ENCODE results near the gene ZFP62.

ZFP62 gene

GRCh38 chr5:180806351-180807011 lies 54.6 kb downstream of the ZFP62 start:
- DNase-seq (ENCODE audit: low spot score) = no peak
- peak overlapping the region; percentile 99 for H3K27ac Mint-ChIP-seq
- peak overlapping the region; percentile 78 for H3K4me3 Mint-ChIP-seq
- H3K36me3 Mint-ChIP-seq (ENCODE audit: low read depth) = peaks cover 57% of the 10 kb centered on the region
- H3K27me3 Mint-ChIP-seq (ENCODE audit: low read depth) = no peaks in the 10 kb centered on the region
- H3K9me3 Mint-ChIP-seq = no peaks in the 10 kb centered on the region
- peaks cover 52% of the 10 kb centered on the region for H3K4me1 Mint-ChIP-seq (ENCODE audit: low read depth)

GRCh38 chr5:180804129-180804618 lies 56.9 kb downstream of the ZFP62 start:
- Mint-ChIP-seq H3K27ac (peak overlapping the region; percentile 99), H3K4me3 (peak overlapping the region; percentile 78), H3K4me1 (ENCODE audit: low read depth) (peaks cover 68% of the 10 kb centered on the region), H3K9me3 (no peaks in the 10 kb centered on the region), H3K36me3 (ENCODE audit: low read depth) (peaks cover 76% of the 10 kb centered on the region), H3K27me3 (ENCODE audit: low read depth) (no peaks in the 10 kb centered on the region)
- peak; percentile 25 for DNase-seq (ENCODE audit: low spot score)

DNA sequence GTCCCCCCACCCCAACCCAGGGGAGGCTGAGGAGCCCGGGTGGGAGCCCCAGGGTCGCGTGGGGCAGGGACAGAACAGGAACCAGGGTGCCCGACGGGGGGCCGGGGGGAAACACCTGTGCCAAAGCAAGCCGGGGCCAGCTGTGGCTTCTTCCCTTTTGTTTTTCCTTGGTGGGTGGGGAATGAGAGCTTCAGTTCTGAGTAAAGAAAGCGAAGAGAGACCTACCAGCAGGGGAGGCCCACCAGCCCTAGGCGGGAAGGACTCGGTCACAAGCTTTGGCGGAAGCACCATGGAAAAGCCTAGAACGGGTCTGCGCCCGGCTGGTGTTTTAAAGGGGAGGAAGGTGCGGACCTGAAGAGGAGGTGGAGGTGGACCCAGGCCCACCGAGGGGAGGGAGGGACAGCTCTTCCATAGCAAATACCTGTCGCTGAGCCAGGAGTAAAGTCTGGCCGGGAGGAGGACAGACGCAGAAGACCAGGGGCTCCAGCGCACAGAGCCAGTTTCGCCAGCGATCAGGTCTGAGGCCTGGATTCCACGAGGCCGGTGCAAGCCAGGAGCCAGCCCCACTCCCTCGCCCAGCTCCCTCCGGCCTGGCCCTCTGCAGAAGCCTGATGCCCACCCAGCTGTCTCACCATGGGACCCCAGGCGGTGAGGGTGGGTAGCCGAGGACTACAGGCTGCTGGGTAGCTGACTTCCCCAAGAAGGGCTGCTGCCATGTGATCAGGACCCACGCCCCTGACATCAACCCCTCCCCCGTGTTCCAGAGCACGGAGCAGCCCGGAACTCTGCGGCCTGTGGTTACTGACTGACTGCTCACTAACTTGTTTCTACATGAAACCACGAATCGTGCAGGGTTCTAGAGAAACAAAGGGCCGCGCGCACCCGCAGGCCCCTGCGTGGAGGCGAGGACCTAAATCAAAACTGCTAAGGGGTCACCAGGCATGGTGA lies 57.6 kb downstream of the ZFP62 start:
- DNase-seq (ENCODE audit: low spot score) = peak; percentile 90
- Mint-ChIP-seq H3K27ac (peak overlapping the region; percentile 99), H3K4me3 (peak overlapping the region; percentile 78), H3K9me3 (no peaks in the 10 kb centered on the region), H3K4me1 (ENCODE audit: low read depth) (peaks cover 69% of the 10 kb centered on the region), H3K36me3 (ENCODE audit: low read depth) (peaks cover 77% of the 10 kb centered on the region), H3K27me3 (ENCODE audit: low read depth) (no peaks in the 10 kb centered on the region)

GRCh38 chr5:180802325-180803180 lies 58.5 kb downstream of the ZFP62 start, which contains the start of gene MGAT1:
Gene MGAT1, minus strand, starts transcription at chr5:180802806. Its CDS starts 9,835 bp downstream, at chr5:180792971.
- Mint-ChIP-seq H3K36me3 (ENCODE audit: low read depth) (peaks cover 77% of the 10 kb centered on the region), H3K27me3 (ENCODE audit: low read depth) (no peaks in the 10 kb centered on the region)

GRCh38 chr5:180801596-180802324 lies 59.3 kb downstream of the ZFP62 start:
- Mint-ChIP-seq H3K27me3 (ENCODE audit: low read depth) (no peaks in the 10 kb centered on the region), H3K27ac (peak overlapping the region; percentile 84), H3K36me3 (ENCODE audit: low read depth) (peaks cover 70% of the 10 kb centered on the region), H3K9me3 (no peaks in the 10 kb centered on the region), H3K4me3 (peak overlapping the region; percentile 93), H3K4me1 (ENCODE audit: low read depth) (peaks cover 65% of the 10 kb centered on the region)
- no peak for DNase-seq (ENCODE audit: low spot score)

More at GRCh38 chr5:180802325-180803180, 58.5 kb downstream of the ZFP62 start, which contains the start of gene MGAT1:
- Mint-ChIP-seq H3K27ac (peak within 1 kb of the TSS; percentile 99), H3K9me3 (no peaks in the 10 kb centered on the region), H3K4me1 (ENCODE audit: low read depth) (peaks cover 70% of the 10 kb centered on the region), H3K4me3 (peak within 1 kb of the TSS; percentile 93)
- peak; percentile 78 for DNase-seq (ENCODE audit: low spot score)

DNA sequence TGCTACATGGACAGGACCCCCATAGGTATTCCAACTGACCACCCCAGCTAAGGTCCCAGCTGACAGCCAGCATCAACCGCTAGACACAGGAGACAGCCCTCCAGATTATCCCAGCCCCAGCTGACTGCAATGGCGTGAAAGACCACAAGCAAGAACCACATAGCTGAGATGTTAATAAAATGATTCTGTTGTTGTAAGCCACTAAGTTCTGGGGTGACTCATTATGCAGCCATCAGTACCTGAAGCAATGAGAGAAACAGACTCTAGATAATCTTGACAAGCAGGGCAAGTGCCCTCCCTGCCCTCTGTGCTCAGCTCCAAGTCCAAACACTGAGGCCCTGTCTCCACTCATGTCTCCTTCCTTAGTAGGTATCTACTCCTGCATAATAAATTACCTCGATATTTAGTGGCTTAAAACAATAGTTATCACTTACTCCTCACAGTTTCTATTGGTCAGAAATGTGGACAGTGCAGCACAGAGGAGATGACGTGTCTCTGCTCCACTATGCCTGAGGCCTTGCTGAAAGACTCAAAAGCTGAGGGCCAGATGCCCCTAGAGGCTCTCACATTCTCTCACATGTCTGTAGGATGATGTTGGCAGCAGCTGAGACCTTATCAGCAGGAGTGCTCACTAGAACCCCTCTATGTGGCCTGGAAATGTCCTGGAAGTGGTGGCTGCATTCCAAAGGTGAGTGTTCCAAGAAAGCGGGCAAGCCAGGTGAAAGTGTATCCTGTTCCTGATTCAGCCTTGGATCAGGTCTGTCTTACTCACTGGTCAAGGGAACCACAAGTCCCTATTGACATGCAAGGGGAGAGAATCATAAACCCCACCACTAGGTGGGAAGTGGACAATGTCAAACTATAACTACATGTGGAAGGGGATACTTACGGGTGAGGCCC lies 60.9 kb downstream of the ZFP62 start:
- peaks cover 70% of the 10 kb centered on the region for H3K36me3 Mint-ChIP-seq (ENCODE audit: low read depth)
- H3K27me3 Mint-ChIP-seq (ENCODE audit: low read depth) = no peaks in the 10 kb centered on the region
- H3K4me3 Mint-ChIP-seq = peak overlapping the region; percentile 93
- H3K9me3 Mint-ChIP-seq = no peaks in the 10 kb centered on the region
- H3K4me1 Mint-ChIP-seq (ENCODE audit: low read depth) = peaks cover 60% of the 10 kb centered on the region
- H3K27ac Mint-ChIP-seq = peak overlapping the region; percentile 73
- no peak for DNase-seq (ENCODE audit: low spot score)

DNA sequence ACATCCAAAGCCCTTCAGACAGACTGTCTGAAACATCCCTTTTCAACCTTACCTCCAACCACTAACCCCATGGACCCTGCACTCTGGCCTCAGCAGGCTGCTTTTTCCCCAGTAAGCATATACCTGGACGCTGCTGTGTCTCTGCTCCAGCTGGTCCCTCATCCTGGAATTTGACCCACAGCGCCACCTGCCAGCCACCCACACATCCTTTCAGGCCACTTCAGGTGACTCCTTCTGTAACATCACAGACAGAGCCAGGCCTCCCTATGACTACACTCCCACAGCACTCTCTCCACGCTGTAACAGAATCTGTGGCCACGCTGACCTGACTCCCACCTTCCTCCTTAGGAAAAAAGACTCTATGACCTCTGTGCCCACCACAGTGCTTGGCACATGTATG lies 61.9 kb downstream of the ZFP62 start:
- Mint-ChIP-seq H3K27ac (peak overlapping the region; percentile 58), H3K36me3 (ENCODE audit: low read depth) (peaks cover 70% of the 10 kb centered on the region), H3K4me3 (peak overlapping the region; percentile 93), H3K9me3 (no peaks in the 10 kb centered on the region), H3K27me3 (ENCODE audit: low read depth) (no peaks in the 10 kb centered on the region), H3K4me1 (ENCODE audit: low read depth) (peaks cover 54% of the 10 kb centered on the region)
- no peak for DNase-seq (ENCODE audit: low spot score)

GRCh38 chr5:180798193-180798592 lies 62.9 kb downstream of the ZFP62 start:
- peak overlapping the region; percentile 10 for H3K27ac Mint-ChIP-seq
- no peaks in the 10 kb centered on the region for H3K9me3 Mint-ChIP-seq
- H3K4me3 Mint-ChIP-seq = peak overlapping the region; percentile 5
- H3K4me1 Mint-ChIP-seq (ENCODE audit: low read depth) = peaks cover 57% of the 10 kb centered on the region
- no peaks in the 10 kb centered on the region for H3K27me3 Mint-ChIP-seq (ENCODE audit: low read depth)
- no peak for DNase-seq (ENCODE audit: low spot score)
- peaks cover 70% of the 10 kb centered on the region for H3K36me3 Mint-ChIP-seq (ENCODE audit: low read depth)

All from T-helper 2 cell treated with Interferon-gamma antibody and Interleukin-4, amounts not matched to agents 5 μg/mL and 100 μg/mL, for 36 hours (primary cell).